Smooth muscle cell (in vitro differentiated cells): ENCODE results near the gene TRPM2. TPM values are rescaled to one million over a fixed set of nuclear protein-coding genes. Genes with fewer than 3 reads are reported as not detected.

Experiments used
- DNase-seq: peaks from one replicate; lab custom pipeline; 2025; ENCODE audit not compliant: unreplicated experiment; lab: John Stamatoyannopoulos, UW
- H2AFZ ChIP-seq: fragments of 200-600 bp; sonication (generic); 2 replicates; pipeline ENCODE4 v1.6.0; 2016; ENCODE audit warnings: antibody characterized with exemption, low read depth, mild to moderate bottlenecking
- H3F3A ChIP-seq: fragments of 200-600 bp; sonication (generic); 2 replicates; pipeline ENCODE4 v1.6.0; 2017; ENCODE audit warnings: antibody characterized with exemption, low read depth
- H3K27ac ChIP-seq: fragments of 200-600 bp; sonication (generic); 2 replicates; pipeline ENCODE4 v1.5.1; 2016; ENCODE audit warnings: low read depth, mild to moderate bottlenecking
- H3K27me3 ChIP-seq: fragments of 200-600 bp; sonication (generic); 2 replicates; pipeline ENCODE4 v1.6.1; 2016; ENCODE audit warnings: low read depth, mild to moderate bottlenecking
- H3K36me3 ChIP-seq: fragments of 200-600 bp; sonication (generic); 2 replicates; pipeline ENCODE4 v1.5.1; 2016; ENCODE audit warnings: low read depth
- H3K4me1 ChIP-seq: fragments of 200-600 bp; sonication (generic); 2 replicates; pipeline ENCODE4 v1.5.1; 2016; ENCODE audit warnings: low read depth
- H3K4me2 ChIP-seq: fragments of 200-600 bp; sonication (generic); 2 replicates; pipeline ENCODE4 v1.6.0; 2016; ENCODE audit warnings: mild to moderate bottlenecking
- H3K4me3 ChIP-seq: fragments of 200-600 bp; sonication (generic); 2 replicates; pipeline ENCODE4 v1.5.1; 2016; ENCODE audit warnings: mild to moderate bottlenecking
- H3K79me2 ChIP-seq: fragments of 200-600 bp; sonication (generic); 2 replicates; pipeline ENCODE4 v1.6.0; 2016; ENCODE audit warnings: low read depth, mild to moderate bottlenecking
- H3K9ac ChIP-seq: fragments of 200-600 bp; sonication (generic); 2 replicates; pipeline ENCODE4 v1.6.0; 2016; ENCODE audit warnings: low read depth
- H3K9me3 ChIP-seq: fragments of 200-600 bp; sonication (generic); replicated peaks from 2 replicates; pipeline ENCODE4 v1.5.1; 2016; ENCODE audit warnings: low read depth
- H4K20me1 ChIP-seq: fragments of 200-600 bp; sonication (generic); 2 replicates; pipeline ENCODE4 v1.6.0; 2016; ENCODE audit warnings: low read depth
- WGBS: methylation state at CpG from one replicate; pipeline ENCODE4 v1.1.7; 2016; ENCODE audit warnings: low lambda C conversion rate; 5-methylcytosine and 5-hydroxymethylcytosine counted together
- polyA plus RNA-seq: library from polyadenylated mRNA; unstranded; fragments of >200 nt; fragmentation: Nextera tagmentation; extraction: Ambion mirVana; gene quantifications from 2 replicates; pipeline ENCODE4 v1.2.1, GENCODE V29; 2016
- total RNA-seq: library from RNA; depleted of rRNA; stranded (reverse); fragments of >200 nt; gene quantifications from 2 replicates; pipeline ENCODE4 v1.2.3, GENCODE V29; 2014
- TF ChIP-seq, protein P1 (sequence below): fragments of 200-600 bp; sonication (generic); IDR thresholded peaks from 2 replicates; pipeline ENCODE4 v1.5.1; 2017; ENCODE audit warnings: borderline replicate concordance, mild to moderate bottlenecking, antibody characterized with exemption; ENCODE audit not compliant: insufficient read depth, poor library complexity, severe bottlenecking

The TRPM2 gene
- total and polyA plus RNA-seq, 2 experiments from 2014 or later, result 0.31 TPM; not detected in 1

DNA sequence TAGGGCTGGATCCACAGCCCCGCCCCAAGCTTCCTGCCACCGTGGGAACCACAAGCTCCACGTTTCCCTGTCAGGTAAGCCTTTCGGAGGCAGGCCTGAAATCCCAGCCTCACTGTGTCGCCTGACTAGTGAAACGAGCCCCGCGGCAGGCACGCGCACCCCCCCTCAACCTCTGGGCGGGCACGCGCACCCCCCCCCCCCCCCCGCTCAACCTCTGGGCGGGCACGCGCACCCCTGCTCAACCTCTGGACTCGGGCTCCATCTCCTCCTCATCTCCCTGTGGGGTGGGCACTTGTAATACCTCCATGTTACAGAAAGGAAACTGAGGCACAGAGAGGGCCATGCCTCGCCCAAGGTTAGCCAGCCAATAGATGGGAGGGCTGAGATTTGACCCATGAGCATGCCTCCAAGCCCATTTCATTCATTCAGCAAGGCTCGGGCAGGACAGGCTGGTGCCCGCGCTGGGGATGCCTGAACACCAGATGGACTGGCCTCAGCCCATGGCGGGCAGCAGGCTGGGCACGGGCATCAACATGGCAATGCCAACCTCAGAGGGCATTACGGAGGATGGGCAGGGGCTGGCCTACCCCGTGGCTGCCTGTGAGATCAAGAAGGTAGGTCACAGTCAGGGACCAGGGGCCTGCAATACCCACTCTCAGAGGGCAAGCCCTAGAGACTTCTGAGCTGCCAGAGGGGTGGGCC, 18.9 kb upstream of the TRPM2 start:
- Histone ChIP-seq H2AFZ (no peak overlapping the region), H3K36me3 (no peaks in the 10 kb centered on the region), H3K4me3 (no peak overlapping the region), H4K20me1 (no peaks in the 10 kb centered on the region), H3K4me1 (no peaks in the 10 kb centered on the region), H3K27me3 (no peaks in the 10 kb centered on the region), H3K27ac (no peak overlapping the region), H3K4me2 (no peak overlapping the region), H3K9me3 (no peaks in the 10 kb centered on the region), H3K79me2 (no peaks in the 10 kb centered on the region), H3K9ac (no peak overlapping the region), H3F3A (peaks cover 7% of the 10 kb centered on the region)
- TF ChIP-seq, protein P1, sequence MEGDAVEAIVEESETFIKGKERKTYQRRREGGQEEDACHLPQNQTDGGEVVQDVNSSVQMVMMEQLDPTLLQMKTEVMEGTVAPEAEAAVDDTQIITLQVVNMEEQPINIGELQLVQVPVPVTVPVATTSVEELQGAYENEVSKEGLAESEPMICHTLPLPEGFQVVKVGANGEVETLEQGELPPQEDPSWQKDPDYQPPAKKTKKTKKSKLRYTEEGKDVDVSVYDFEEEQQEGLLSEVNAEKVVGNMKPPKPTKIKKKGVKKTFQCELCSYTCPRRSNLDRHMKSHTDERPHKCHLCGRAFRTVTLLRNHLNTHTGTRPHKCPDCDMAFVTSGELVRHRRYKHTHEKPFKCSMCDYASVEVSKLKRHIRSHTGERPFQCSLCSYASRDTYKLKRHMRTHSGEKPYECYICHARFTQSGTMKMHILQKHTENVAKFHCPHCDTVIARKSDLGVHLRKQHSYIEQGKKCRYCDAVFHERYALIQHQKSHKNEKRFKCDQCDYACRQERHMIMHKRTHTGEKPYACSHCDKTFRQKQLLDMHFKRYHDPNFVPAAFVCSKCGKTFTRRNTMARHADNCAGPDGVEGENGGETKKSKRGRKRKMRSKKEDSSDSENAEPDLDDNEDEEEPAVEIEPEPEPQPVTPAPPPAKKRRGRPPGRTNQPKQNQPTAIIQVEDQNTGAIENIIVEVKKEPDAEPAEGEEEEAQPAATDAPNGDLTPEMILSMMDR, result no peak
- DNase-seq, result no peak
- 96% methylated on average over 16 of the region's 26 CpGs for WGBS

- no peak overlapping the region for H3K4me2 ChIP-seq
- no peak overlapping the region for H3K27ac ChIP-seq
- H3K9me3 ChIP-seq, result no peaks in the 10 kb centered on the region
- no peak overlapping the region for H3K4me3 ChIP-seq
- H2AFZ ChIP-seq, result no peak overlapping the region
- 92% methylated on average over 24 of the region's 24 CpGs for WGBS
- peaks cover 13% of the 10 kb centered on the region for H3F3A ChIP-seq
- no peaks in the 10 kb centered on the region for H3K4me1 ChIP-seq
- no peaks in the 10 kb centered on the region for H3K36me3 ChIP-seq
- no peak for DNase-seq
- H3K9ac ChIP-seq, result no peak overlapping the region
- H4K20me1 ChIP-seq, result no peaks in the 10 kb centered on the region
- no peaks in the 10 kb centered on the region for H3K79me2 ChIP-seq
- TF ChIP-seq, protein P1, result no peak
- no peaks in the 10 kb centered on the region for H3K27me3 ChIP-seq
These were observed 18.0 kb upstream of the TRPM2 start for GRCh38 chr21:44335266-44336059.

DNA sequence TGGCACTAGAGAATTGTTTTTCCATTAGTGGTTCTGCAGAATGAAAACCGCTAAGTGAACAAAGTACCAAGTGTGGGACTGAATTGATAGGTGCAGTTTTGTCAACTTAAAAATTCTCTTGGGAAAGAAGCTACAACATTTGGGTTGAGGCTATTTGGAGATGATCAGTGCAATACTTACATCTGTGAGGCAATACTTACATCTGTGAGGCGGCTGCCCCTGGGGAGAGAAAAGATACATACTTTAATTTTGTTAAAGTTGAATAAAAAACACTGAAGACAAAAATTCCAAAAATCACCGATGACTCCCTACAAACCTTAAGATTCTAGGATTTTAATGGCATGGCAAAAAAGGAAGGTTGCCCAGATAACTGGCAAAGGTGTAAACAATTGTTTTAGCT, 16.0 kb upstream of the TRPM2 start:
- Histone ChIP-seq H3K79me2 (no peaks in the 10 kb centered on the region), H3K27ac (no peak overlapping the region), H3K36me3 (no peaks in the 10 kb centered on the region), H3F3A (peaks cover 13% of the 10 kb centered on the region), H3K4me1 (no peaks in the 10 kb centered on the region), H3K9ac (no peak overlapping the region), H4K20me1 (no peaks in the 10 kb centered on the region), H2AFZ (no peak overlapping the region), H3K9me3 (no peaks in the 10 kb centered on the region), H3K4me3 (no peak overlapping the region), H3K4me2 (no peak overlapping the region), H3K27me3 (no peaks in the 10 kb centered on the region)
- TF ChIP-seq, protein P1, result no peak
- WGBS, result 98% methylated on average over 3 of the region's 3 CpGs
- no peak for DNase-seq
